Activated CD4-positive, alpha-beta T cell treated with anti-CD3 and anti-CD28 coated beads, Interleukin-2, Interleukin-6, amounts not matched to agents 100 ng/mL and 50 ng/mL, durations not matched to agents 16 hours and 8 hours (primary cell): ENCODE data around the gene MROH7.

Experiments used
- DNase-seq: peaks from one replicate; pipeline ENCODE4 v3.0.0-alpha.2; 2020

The MROH7 gene

DNA sequence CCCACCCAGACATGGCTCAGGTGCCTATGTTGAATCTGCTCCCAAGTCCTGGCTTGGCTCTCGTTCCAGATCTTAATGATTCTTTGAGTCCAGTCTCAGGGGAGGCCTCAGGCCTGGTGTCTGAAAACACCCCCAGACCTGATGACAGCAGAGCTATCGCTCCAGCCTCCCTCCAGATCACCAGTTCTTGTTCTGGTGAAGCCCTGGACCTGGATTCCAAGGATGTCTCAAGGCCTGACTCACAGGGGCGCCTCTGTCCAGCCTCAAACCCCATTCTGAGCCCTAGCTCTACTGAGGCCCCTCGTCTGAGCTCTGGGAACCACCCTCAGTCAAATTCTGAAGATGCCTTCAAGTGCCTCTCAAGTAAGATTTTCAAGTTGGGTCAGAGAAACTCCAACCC lies 11.4 kb downstream of the MROH7 start:
- DNase-seq = no peak

DNA sequence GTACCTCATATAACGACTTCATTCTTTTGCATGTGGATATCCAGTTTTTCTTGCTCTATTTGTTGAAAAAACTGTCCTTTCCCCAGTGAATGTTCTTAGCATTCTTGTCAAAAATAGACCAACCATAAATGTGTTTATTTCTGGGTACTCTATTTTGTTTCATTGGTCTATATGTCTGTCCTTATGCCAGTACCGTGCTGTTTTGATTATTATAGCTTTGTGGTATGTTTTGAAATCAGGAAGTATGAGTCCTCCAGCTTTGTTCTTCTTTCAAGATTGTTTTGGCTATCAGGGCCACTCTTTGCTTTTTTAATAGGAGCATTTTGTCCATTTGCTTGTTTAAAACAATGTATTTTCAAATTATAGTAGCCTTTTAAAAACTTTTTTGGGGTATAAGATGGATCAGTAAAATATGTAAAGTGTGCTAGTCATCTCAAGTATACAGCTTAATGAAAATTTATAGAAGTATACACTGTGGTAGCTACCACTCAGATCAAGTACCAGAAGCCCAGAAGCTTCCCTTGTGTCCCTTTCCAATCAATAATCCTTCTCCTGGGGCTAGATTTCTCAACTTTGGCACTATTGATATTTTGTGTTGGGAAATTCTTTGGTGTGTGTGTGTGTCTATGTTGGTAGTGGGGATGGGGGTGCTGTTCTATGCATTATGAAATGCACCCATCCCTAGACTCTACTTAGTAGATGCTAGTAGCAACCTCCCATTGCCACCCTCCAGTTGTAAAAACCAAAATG lies 16.8 kb downstream of the MROH7 start:
- no peak for DNase-seq

DNA sequence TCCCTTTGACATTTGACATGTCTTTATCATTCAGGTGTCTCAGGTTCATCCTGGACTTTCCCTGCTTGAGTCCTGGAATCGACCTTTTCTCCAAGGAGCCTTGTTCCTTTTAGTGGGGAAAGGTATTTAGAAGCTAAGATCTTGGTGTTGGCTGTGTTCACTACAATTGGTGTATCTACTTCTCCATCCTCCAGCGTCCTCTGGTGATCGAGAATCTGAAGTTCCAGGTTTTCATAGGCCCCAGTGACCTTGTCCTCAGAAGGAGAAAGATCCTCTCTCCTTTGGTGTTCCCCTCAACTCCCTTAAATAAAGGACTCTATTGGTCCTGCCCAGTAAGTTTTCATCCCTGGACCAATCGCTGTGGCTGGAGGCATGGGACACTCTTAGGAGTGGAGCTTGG lies 22.1 kb downstream of the MROH7 start:
- no peak for DNase-seq

DNA sequence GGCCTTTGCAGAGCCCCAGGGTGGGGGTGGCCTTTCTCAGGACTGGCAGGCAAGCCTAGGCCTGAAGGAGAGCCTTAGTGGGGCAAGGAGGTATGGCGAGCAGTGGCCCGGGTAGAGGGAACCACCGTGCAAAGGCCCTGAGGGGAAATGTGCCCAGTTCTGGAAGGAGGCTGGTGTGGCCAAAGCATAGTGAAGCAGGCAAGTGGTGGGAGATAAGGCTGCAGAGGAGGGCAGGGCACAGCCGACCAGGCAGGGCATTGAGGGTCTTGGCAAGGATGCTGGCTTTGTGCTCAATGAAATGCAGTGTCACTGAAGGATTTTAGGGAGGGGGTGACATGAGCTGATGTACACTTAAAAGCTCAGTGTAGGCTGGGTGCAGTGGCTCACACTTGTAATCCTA lies 22.8 kb downstream of the MROH7 start:
- DNase-seq = no peak

DNA sequence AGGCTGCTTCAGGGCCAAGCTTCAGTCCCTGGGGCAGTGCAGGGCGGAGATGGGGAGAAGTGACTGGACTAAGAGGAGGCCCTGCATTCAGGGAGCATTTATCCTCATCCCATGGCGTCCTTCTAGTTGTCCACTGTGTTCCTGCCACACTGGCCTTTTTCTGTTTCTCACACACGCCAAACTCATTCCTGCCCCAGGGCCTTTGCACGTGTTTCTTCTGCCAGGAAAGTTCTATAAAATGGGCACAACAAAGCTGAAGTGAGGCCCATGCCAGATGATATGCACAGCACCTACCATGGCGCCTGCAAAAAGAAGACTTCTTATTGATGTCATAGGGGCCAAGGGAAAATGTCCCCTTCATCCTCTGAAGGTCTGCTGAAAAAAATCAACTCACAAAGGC lies 24.3 kb downstream of the MROH7 start:
- no peak for DNase-seq

DNA sequence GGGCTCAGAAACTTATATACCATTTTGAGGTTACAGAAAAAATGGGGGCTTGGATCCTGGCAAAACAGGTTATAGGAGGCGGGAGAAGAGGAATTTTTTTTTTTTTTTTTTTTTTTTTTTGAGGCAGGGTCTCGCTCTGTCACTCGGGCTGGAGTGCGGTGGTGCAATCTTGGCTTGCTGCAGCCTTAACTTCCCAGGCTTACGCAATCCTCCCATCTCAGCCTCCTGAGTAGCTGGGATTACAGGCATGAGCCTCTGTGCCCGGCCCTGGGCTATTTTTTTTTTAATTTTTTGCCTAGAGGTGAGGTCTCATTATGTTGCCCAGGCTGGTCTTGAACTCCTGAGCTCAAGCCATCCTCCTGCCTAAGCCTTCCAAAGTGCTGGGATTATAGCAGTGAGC lies 24.7 kb downstream of the MROH7 start:
- DNase-seq = no peak

DNA sequence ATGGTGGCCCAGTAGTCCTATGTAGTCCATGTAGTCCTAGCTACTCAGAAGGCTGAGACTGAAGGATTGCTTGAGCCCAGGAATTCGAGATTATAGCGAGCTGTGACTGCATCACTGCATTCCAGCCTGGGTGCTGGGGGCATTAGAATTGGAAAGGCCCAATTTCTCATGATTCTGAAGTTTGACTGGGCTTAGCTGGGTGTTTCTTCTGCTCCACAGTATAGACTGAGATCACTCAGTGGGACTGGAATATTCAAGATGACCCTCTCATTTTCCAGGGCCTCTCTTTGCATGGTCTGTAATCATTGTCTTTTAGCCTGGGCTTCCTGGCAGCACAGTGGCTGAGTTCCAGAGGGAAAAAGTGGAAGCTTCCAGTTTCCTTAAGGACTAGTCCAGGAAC lies 26.2 kb downstream of the MROH7 start:
- DNase-seq = no peak

DNA sequence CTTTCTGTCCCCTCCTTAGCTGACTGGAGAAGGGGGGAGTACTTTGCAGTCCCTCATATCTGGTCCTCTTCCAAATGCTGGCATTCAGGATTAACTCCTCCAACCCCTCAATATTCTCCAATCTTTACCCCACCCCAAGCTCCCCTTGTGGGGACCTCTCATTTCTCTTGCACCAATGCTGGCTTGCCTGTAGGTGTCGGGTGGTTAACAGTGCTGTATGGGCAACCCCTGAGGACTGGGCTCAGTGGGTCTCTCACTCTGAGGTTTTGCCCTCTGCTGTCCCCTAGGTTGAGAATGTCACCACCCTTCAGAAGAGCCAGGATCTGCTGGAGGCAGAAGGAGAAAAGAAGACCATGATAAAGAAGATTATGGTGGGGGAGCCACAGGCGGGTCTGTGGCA lies 27.0 kb downstream of the MROH7 start:
- DNase-seq = no peak

DNA sequence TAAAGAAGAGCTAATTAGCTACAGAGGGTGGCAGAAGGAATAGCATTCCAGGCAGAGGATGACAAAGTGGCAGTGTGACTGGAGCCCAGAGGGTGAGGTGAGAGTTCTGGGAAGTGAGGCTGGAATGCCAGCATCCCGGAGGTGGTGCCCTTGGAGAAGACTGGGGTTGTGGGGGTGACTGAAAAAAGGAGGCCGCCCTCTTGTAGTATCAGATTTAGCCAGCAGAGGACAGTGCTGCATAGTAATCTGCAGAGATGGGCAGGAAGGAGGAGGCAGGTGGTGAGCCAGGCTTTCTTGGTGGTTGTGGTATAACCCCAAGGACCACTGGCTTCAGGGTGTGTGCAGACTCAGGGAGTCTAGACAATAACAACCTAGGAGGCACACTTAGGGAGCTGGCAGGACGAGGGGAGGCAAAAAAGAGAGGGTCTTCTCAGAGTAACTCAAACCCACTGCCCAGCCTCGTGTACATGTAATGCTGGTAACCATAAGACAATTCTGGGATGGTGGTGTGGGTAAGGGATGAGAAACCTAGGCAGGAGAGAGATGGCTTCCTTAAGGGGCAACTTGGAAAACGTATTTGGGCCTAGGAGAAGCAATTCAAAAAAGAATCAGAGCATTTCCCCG lies 30.5 kb downstream of the MROH7 start:
- peak; percentile 80 for DNase-seq

DNA sequence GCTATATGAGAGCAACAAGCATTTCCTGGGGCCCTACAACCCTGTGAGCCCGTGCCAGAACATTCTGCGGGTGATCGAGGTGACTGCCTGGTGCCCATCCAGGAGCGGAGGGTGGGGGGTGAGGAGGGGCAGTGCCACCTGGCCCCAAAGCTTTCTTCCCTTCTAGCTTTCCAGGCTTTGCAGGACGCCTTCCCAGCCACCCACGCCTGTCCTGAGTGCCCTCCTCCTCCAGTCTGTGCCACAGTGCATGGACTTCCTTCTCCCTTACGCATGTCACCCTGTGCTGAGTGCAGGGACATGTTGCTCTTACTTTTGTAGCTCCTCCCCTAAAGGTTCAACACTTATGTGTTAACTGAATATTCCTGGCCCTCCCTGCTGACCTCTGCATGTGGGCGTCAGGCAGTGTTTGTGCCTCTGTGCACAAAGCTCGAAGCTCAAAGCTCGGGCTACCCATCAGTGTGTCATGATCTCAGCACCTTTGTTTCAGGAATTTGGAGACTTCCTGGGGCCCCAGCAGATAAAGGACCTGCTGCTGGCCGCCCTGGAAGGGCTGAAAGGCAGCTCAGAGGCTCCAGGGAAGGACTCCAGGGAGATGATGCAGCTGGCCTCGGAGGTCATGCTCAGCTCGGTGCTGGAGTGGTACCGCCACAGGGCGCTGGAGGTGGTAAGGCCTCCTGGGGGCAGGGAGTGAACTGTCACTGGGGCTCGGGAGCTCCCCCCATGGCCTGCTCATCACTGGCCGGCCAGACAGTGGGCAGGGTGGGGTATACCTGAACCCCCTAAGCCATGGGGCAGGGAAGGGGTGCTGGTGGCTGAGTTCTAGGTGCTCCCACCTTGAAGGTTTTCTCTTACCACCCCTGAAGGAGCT lies 37.4 kb downstream of the MROH7 start:
- DNase-seq = no peak

DNA sequence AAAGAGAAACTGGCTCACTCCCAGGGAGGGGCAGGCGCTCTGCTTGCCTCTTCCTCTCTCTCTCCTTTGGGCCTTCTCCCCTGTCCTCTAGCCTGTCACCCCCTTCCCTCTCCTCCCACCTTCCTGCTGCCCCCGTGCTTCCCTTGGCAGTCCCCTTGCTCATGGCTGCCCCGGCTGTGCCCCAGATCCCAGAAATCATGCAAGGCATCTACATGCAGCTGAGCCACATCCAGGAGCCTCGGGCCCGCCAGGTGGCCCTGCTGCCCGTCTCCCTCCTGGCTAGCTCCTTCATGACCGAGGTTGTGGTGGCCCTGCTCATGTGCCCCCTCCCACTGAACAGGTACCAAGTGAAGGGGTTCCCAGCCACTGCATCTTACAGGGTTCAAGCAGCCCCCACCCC lies 38.1 kb downstream of the MROH7 start:
- DNase-seq = no peak

DNA sequence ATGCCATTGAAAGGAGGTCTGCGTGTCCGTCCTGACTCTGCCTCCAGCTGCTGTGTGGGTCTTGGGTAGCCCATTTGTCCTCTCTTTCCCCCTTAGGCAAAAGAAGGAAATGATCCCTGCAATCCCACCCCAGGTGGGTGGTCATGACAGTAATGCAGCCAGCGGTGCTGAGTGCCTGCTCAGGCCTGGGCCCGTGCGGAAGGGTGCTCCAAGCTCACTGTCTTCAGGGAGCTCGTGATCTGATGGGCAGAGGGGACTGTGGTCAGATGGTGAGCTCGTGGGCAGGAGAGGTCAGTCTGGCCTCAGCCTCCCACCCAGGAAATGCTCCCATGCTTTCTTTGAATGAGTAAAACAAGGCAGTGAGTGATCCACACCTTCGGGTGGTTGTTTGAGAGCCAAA lies 38.8 kb downstream of the MROH7 start:
- DNase-seq = no peak

DNA sequence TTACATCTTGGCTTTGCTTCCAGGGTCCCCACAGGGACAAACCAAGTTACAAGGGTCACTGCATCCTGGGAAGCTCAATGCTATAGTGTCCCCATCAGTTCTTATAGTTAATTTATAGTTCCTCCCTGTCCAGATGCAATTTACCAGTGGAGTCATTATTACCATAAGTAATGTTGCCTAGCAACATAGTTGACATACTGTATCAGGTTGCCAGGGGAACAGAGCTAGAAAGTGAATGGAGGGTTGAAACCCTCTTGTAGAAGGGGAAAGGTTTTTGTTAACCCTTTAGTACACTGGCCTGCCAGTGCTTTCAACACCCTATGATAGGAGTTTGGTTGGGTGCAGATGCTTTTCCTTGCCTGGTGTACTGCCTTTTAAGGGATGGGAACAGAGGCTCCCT lies 39.8 kb downstream of the MROH7 start:
- DNase-seq = no peak

DNA sequence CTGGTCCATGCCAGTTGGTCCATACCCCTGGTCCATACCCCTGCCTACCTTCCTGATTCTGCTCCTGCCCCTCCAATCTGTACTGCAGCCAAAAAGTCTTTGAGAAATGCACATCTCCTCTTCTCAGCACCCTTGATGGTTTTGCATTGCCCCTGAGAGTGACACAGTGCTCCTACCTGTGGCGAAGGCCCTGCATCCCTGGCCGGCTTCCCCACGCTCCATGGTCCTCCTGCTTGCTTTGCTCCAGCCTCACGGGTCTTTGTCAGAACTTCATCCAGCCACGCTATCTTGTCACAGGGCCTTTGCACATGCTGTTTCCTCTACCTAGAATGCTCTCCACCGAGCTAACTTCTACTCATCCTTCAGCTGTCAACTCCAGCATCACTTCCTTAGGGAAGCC lies 41.9 kb downstream of the MROH7 start:
- no peak for DNase-seq

DNA sequence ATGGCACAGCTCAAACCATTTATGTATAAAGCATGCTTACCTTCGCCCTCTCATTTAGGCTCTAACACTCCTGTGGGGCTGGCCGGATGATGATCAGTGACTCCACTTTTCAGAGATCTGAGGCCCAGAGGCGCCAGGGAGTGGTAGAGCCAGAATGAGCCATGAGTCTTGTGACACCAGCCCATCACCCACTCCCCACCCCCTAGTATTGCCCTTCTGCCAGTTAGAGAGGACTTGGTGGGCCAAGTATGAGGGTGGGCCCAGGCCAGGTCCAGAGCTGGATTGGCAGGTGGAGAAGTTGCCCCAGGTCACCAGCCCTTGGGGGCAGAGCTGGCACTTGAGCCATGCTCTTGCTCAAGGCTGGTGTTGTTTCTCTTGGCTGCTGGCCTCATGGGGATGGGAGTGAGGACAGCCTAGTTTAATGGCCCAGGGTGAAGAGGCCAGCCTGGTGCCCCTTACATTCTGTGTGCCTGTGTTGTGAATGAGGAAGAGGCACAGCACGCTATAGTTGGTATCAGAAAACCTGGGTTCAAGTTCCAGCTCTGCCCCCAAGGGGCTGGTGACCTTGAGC lies 43.8 kb downstream of the MROH7 start:
- no peak for DNase-seq

DNA sequence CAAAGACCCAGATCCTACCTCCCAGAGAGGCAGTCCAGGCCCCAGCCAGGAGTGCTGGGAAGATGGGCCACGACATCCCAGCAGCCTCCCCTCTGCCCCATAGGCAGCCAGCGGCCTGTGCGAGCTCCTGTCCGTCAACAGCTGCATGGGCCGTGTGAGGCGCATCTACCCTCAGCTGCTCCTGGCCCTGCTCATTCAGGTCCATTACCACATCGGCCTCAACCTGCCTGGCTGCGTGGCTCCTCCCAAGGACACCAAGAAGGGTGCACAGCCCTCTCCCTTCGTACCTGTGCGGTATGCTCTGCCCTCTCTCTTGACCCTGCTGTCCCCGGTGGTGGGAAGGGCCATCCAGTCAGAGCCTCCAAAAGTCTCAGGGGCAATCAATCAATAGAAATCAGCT lies 44.6 kb downstream of the MROH7 start:
- DNase-seq = no peak

DNA sequence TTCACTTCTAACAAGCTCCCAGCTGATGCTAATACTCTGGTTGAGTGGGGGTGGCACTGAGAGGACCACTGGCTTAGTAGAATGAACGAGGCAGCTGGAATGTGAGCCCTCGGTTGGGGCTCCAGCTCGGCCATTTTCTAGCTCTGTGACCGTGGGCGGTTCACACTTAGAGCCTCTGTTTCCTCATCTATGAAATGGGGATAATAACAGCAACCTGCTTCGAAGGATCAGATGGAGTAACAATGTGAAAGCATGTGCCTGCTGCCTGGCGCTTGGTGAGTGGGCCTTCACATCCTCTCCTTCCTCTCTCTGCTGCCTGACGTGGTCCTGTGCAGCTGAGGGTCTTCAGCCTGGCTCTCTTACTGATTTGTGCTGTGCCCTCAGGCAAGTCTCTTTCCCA lies 53.2 kb downstream of the MROH7 start:
- no peak for DNase-seq

DNA sequence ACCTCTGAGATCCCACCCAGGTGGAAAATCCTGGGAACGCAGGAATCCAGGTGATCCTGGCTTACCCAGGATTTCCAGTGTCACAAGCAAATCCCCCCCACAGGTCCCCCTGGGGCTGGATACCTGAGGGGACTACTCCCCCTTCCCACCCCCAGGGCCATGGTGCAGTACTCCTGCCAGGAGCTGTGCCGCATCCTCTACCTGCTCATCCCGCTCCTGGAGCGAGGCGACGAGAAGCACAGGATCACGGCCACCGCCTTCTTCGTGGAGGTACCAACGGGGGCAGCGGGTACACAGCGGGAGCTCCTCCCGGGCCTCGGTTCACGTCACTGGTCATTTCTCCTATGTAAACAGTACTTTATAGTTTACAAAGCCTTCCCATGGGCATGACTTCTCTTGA lies 53.6 kb downstream of the MROH7 start:
- DNase-seq = no peak

DNA sequence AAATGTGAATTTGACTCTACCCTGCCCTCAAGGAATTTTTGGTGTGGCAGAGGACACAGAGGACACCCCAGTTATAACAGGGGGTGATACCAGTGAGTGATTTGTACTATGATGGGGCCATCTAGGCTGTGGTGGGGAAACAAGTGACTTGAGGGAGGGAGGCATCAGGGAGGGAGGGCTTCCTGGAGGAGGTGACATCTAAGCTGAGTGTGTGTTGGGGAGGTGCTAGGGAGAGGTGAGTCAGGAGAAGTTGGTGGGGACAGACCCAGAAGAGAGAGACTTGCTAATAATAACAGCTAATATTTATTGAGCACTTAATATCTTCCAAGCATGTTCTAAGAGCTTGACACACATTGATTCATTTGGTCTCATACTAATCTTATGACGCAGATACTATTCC lies 54.2 kb downstream of the MROH7 start:
- DNase-seq = no peak

DNA sequence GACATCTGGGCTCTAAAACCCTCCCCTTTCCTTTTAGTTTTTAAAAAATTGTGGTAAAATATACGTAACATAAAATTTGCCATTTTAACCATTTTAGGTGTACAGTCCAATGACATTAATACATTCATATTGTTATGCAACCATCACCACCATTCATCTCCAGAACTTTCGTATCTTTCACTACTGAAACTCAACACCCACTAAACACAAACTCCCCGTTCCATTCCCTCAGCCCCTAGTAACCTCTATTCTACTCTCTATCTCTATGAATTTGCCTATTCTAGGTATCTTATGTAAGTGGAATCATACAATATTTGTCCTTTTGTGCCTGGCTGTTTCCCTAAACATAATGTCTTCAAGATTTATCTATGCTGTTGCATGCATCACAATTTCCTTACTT lies 54.7 kb downstream of the MROH7 start:
- no peak for DNase-seq

DNA sequence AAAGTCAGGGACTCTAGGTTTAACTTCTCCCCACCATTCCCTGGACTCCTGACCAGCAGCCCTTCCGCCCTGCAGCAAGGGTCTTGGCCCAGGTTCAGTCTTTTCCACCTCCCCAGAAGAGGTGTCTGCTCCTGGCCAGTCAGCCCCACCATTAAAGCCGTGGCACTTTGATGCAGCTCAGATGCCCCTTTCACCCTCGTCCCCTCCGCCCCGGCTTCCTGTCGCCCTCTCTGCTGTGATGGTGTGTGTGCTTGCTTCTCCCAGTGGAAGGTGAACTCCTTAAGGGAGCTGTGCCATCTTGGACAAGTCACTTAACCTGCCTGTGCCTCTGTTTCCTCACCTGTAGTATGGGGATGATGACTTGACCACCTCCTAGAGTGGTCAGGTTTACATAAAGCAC lies 56.3 kb downstream of the MROH7 start:
- no peak for DNase-seq

DNA sequence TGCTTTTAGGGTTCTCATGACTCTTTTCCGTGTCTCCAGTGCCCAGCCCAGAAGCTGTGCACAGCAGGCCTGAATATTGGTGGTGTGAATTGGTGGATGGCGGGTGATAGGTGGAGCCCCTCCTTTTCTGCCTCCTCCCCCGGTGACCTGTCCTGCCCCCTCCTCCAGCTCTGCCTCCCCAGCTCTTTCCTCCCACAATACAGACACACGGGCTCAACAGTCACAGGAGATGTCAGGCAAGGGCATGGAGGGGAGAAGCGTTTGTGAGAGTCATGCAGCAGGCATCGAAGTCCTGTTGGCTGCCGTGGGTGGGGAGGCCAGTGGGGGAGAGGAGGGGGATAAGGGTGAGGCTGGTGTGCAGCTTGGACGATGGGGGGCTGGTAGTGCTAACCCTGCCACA lies 56.8 kb downstream of the MROH7 start:
- no peak for DNase-seq

DNA sequence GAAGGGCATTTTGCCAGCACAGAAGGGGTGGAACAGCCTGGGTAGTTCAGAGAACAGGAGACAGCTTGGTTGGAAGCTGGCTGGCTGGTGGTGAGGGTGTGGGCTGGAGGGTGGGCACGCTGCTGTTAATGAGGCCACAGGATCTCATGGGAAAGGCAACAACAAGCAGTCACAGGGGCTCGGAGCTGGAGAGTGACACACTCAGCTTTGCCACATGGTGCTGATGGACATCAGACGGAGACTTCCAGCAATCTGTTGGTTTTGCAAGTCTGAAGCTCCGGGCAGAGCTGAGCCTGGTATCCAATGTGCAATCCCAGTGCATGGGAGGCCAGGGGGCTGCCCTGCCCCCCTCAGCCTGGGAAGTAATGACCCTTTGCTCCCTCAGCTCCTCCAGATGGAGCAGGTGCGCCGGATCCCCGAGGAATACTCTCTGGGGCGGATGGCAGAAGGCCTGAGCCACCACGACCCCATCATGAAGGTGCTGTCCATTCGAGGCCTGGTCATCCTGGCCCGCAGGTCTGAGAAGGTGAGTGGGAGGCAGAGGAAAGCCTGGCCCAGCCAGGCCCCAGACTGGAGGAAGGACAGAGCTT lies 58.4 kb downstream of the MROH7 start:
- no peak for DNase-seq
